GM12892 (cell line): ENCODE data around the gene PCNX4.

ENCODE experiments used
- POLR2A ChIP-seq: IDR thresholded peaks from 2 replicates; pipeline ENCODE4 v1.6.1; 2011; ENCODE audit warnings: low read depth, low read length, control low read depth
- POLR2AphosphoS5 ChIP-seq: IDR thresholded peaks from 2 replicates; pipeline ENCODE4 v1.6.1; 2011; ENCODE audit warnings: low read depth, low read length, control low read depth
- TAF1 ChIP-seq: IDR thresholded peaks from 2 replicates; pipeline ENCODE4 v1.6.1; 2011; ENCODE audit warnings: low read depth, mild to moderate bottlenecking, control low read depth, low read length, borderline replicate concordance

DNA sequence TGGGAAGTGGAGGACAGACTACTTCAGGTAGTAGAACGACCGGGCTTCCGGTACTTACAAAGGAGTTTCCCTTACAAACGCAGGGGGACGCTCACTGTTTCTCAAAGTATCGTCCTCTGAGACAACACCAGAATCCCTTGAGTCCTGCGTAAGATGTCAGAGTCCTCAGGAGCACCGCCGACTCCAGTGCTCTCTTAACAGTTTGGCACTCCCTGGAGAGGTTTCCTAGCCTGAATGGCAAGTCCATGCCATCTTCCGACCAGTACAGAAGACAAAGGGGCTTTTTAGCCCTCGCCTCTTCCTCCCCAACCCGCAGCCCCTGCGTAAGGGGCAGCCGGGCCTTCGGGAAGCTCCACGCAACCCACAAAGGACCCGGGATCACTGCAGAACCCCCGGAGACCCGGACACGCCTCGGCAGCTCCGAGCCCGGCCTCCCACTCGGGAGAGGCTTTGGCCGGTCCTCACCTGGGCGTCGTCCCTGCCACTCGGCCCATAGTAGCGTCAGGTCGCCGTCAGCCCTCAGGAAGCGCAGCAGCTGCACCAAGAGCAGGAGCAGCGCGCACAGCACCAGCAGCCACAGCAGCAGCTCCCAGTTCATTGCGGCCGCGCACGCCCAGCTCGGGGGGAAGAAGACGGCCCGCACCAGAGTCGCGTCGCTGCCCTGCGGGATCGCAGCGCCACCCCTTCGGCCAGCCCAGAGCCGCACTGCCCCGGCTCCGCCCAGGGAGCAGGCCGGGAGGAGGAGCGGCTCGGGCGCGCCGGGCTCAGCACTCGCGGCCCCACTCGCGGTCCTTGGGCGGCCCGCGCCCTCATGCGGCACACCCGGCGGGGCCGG is 73.2 kb downstream of the PCNX4 start, which contains the start of gene DHRS7:
- TF ChIP-seq POLR2AphosphoS5 (peak; percentile 83), POLR2A (peak; percentile 87; the same call in 1 of the 2 replicates), TAF1 (peak; percentile 69)
